ENCODE results near the gene OPRPN. TPM values are rescaled to one million over a fixed set of nuclear protein-coding genes. Genes with fewer than 3 reads are reported as not detected.

OPRPN gene
- total RNA-seq, 1 donor from 2014 or later, result not detected

Other genes with a start within 250 kb of the OPRPN start
- gene PRR27, start 243.7 kb upstream of the OPRPN start, total RNA-seq, result not detected
- gene ODAM, start 202.2 kb upstream of the OPRPN start, total RNA-seq, result not detected
- not detected for gene FDCSP, start 171.8 kb upstream of the OPRPN start, total RNA-seq
- not detected for gene CSN3, start 155.3 kb upstream of the OPRPN start, total RNA-seq
- gene CABS1, start 63.0 kb upstream of the OPRPN start, total RNA-seq, result not detected
- not detected for gene SMR3A, start 37.2 kb upstream of the OPRPN start, total RNA-seq
- gene SMR3B, start 14.8 kb upstream of the OPRPN start, total RNA-seq, result not detected
- not detected for gene MUC7, start 74.3 kb downstream of the OPRPN start, total RNA-seq
- not detected for gene AMTN, start 120.6 kb downstream of the OPRPN start, total RNA-seq
- not detected for gene AMBN, start 194.3 kb downstream of the OPRPN start, total RNA-seq
- 9.6 TPM for gene ENAM, start 230.8 kb downstream of the OPRPN start, total RNA-seq